BLaER1 (cell line): ENCODE measurements around the gene UBE4B.
A peak's percentile ranks its signal among the peaks of the same experiment; 100 is the strongest.
"Not testable (repeated sequence)": the region's sequence is repeated elsewhere in the genome, so short reads cannot be mapped to it uniquely, and the experiment has no call there.

Experiments
- H3K27ac ChIP-seq: shearing (Covaris generic); formaldehyde crosslinking; 2 replicates; pipeline ENCODE4 v1.8.1; 2022
- H3K27me3 ChIP-seq: shearing (Covaris generic); formaldehyde crosslinking; 2 replicates; pipeline ENCODE4 v1.8.1; 2022
- H3K36me3 ChIP-seq: shearing (Covaris generic); formaldehyde crosslinking; 2 replicates; pipeline ENCODE4 v1.8.1; 2022
- H3K4me1 ChIP-seq: shearing (Covaris generic); formaldehyde crosslinking; 2 replicates; pipeline ENCODE4 v1.8.1; 2022
- H3K4me2 ChIP-seq: shearing (Covaris generic); formaldehyde crosslinking; 2 replicates; pipeline ENCODE4 v1.8.1; 2022
- H3K4me3 ChIP-seq: shearing (Covaris generic); formaldehyde crosslinking; 2 replicates; pipeline ENCODE4 v1.8.1; 2022
- H3K9ac ChIP-seq: shearing (Covaris generic); formaldehyde crosslinking; 2 replicates; pipeline ENCODE4 v1.8.1; 2022
- H3K9me3 ChIP-seq: shearing (Covaris generic); formaldehyde crosslinking; 2 replicates; pipeline ENCODE4 v1.8.1; 2022
- H4K20me1 ChIP-seq: shearing (Covaris generic); formaldehyde crosslinking; 2 replicates; pipeline ENCODE4 v1.8.1; 2022
- Cebpa-rat ChIP-seq: shearing (Covaris generic); IDR thresholded peaks from 2 replicates; pipeline ENCODE4 v1.8.1; 2022

UBE4B gene

GRCh38 chr1:10200620-10201019 is 167.9 kb downstream of the UBE4B start:
- no peaks in the 10 kb centered on the region for H3K9me3 ChIP-seq
- H3K27me3 ChIP-seq: no peaks in the 10 kb centered on the region
- no peaks in the 10 kb centered on the region for H3K4me1 ChIP-seq
- TF ChIP-seq Cebpa-rat: no peak
- no peak overlapping the region for H3K4me3 ChIP-seq
- no peaks in the 10 kb centered on the region for H3K36me3 ChIP-seq
- H3K9ac ChIP-seq: no peak overlapping the region
- no peak overlapping the region for H3K27ac ChIP-seq
- H3K4me2 ChIP-seq: no peak overlapping the region
- no peaks in the 10 kb centered on the region for H4K20me1 ChIP-seq

DNA sequence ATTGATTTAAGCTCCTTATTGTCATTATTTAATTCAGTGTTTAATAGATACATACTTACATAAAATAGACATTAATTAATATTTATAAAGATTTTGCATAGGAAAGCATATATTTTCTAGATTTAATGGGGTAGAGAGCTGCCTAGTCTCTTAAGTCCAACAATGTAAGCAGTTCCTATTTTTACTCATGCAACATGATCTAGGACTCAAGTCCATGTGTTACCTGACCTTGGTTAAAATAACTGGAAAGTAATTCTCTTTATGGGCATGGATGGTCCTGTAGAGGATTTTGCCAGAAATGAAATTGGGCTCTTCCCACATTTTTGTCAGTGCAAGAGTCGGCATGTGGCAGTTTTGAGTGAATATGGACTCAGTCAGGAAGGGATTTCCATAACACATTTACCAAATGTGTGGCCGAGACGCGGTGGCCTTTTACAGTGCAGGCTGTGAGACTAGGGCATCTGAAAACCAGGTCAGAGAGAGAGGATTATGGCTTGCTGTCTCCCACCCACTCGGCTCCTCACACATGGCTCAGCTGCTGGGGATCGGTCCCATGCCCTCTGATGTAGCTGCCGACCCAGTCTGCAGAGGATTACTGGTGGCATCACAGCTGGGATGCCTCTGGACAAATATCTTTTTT is 171.4 kb downstream of the UBE4B start:
- no peak overlapping the region for H3K9ac ChIP-seq
- H3K4me1 ChIP-seq: 0 out of 2 replicates have a peak, but pooled peaks cover under 1% of the 10 kb centered on the region
- no peaks in the 10 kb centered on the region for H3K27me3 ChIP-seq
- no peak overlapping the region for H3K27ac ChIP-seq
- no peak for TF ChIP-seq Cebpa-rat
- no peak overlapping the region for H3K4me2 ChIP-seq
- H3K9me3 ChIP-seq: no peaks in the 10 kb centered on the region
- no peaks in the 10 kb centered on the region for H3K36me3 ChIP-seq
- H4K20me1 ChIP-seq: no peaks in the 10 kb centered on the region
- H3K4me3 ChIP-seq: no peak overlapping the region

GRCh38 chr1:10205206-10205605 is 172.4 kb downstream of the UBE4B start:
- not testable (repeated sequence) for H4K20me1 ChIP-seq, H3K9me3 ChIP-seq, H3K36me3 ChIP-seq, H3K4me2 ChIP-seq, H3K4me3 ChIP-seq, H3K9ac ChIP-seq, H3K27me3 ChIP-seq, H3K4me1 ChIP-seq, H3K27ac ChIP-seq

- H3K4me2 ChIP-seq: no peak overlapping the region
- no peak for TF ChIP-seq Cebpa-rat
Observed at GRCh38 chr1:10207810-10208209, 175.1 kb downstream of the UBE4B start.

DNA sequence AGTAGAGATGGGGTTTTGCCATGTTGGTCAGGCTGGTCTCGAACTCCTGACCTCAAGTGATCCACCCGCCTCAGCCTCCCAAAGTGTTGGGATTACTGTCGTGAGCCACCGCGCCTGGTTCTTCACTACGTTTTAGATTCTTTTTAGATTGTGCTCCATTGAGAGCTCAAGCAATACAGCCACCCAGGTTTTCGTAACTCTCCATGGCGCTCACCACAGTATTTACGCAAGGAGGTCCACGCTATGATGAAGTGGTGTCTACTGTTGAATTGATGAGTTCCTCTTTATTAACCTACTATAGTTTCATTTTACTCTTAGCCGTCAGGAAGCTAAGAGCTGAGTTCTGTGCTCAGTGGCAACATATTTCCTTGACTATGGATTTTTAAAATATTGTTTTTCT is 175.8 kb downstream of the UBE4B start:
- Histone ChIP-seq H3K4me2 (no peak overlapping the region), H3K9me3 (no peaks in the 10 kb centered on the region), H3K27ac (no peak overlapping the region), H3K27me3 (no peaks in the 10 kb centered on the region), H4K20me1 (peaks cover 21% of the 10 kb centered on the region), H3K9ac (no peak overlapping the region), H3K36me3 (no peaks in the 10 kb centered on the region), H3K4me3 (no peak overlapping the region), H3K4me1 (peaks cover 25% of the 10 kb centered on the region)
- TF ChIP-seq Cebpa-rat: no peak

More at GRCh38 chr1:10207810-10208209, 175.1 kb downstream of the UBE4B start:
- peaks cover 20% of the 10 kb centered on the region for H3K4me1 ChIP-seq
- no peak overlapping the region for H3K9ac ChIP-seq
- H3K36me3 ChIP-seq: no peaks in the 10 kb centered on the region
- peaks cover 15% of the 10 kb centered on the region; the same call in 1 of the 2 replicates for H4K20me1 ChIP-seq
- H3K27me3 ChIP-seq: no peaks in the 10 kb centered on the region
- H3K9me3 ChIP-seq: no peaks in the 10 kb centered on the region
- H3K27ac ChIP-seq: no peak overlapping the region
- no peak overlapping the region for H3K4me3 ChIP-seq

- Histone ChIP-seq H3K27ac (peak overlapping the region; percentile 88; the same call in 1 of the 2 replicates), H3K4me2 (peak overlapping the region; percentile 71), H3K4me3 (peak overlapping the region; percentile 99), H3K9me3 (no peaks in the 10 kb centered on the region), H4K20me1 (peaks cover 30% of the 10 kb centered on the region), H3K27me3 (no peaks in the 10 kb centered on the region), H3K36me3 (no peaks in the 10 kb centered on the region), H3K9ac (peak overlapping the region; percentile 88), H3K4me1 (peaks cover 28% of the 10 kb centered on the region)
- no peak for TF ChIP-seq Cebpa-rat
Observed at GRCh38 chr1:10209590-10209904, 176.8 kb downstream of the UBE4B start.

DNA sequence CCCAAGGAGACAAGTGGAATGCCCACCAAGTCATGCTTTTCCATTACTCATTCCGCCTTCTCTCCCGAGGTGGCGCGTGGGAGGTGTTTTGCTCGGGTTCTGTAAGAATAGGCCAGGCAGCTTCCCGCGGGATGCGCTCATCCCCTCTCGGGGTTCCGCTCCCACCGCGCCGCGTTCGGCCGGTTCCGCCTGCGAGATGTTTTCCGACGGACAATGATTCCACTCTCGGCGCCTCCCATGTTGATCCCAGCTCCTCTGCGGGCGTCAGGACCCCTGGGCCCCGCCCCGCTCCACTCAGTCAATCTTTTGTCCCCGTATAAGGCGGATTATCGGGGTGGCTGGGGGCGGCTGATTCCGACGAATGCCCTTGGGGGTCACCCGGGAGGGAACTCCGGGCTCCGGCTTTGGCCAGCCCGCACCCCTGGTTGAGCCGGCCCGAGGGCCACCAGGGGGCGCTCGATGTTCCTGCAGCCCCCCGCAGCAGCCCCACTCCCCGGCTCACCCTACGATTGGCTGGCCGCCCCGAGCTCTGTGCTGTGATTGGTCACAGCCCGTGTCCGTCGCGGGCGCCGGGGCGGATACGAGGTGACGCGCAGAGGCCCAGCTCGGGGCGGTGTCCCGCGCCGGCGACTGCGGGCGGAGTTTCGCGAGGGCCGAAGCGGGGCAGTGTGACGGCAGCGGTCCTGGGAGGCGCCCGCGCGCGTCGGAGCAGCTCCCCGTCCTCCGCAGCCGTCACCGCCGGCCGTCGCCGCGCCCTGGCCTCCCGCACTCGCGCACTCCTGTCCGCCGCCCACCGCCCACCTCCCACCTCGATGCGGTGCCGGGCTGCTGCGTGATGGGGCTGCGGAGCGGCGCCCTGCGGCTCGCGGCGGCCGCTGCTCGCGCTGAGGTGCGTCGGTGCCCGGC is 177.4 kb downstream of the UBE4B start, which contains the start of gene KIF1B:
TSS of gene KIF1B (plus strand) at position 666 of the 906 bp plus-strand sequence. CDS start 21,759 bp downstream, outside the sequence.
- Histone ChIP-seq H3K36me3 (no peaks in the 10 kb centered on the region), H3K4me3 (peak within 1 kb of the TSS; percentile 99), H3K27me3 (no peaks in the 10 kb centered on the region), H3K9me3 (no peaks in the 10 kb centered on the region), H3K4me2 (peak within 1 kb of the TSS; percentile 92), H3K27ac (peak within 1 kb of the TSS; percentile 88), H3K4me1 (peaks cover 28% of the 10 kb centered on the region), H4K20me1 (peaks cover 30% of the 10 kb centered on the region), H3K9ac (peak within 1 kb of the TSS; percentile 88)
- TF ChIP-seq Cebpa-rat: no peak

DNA sequence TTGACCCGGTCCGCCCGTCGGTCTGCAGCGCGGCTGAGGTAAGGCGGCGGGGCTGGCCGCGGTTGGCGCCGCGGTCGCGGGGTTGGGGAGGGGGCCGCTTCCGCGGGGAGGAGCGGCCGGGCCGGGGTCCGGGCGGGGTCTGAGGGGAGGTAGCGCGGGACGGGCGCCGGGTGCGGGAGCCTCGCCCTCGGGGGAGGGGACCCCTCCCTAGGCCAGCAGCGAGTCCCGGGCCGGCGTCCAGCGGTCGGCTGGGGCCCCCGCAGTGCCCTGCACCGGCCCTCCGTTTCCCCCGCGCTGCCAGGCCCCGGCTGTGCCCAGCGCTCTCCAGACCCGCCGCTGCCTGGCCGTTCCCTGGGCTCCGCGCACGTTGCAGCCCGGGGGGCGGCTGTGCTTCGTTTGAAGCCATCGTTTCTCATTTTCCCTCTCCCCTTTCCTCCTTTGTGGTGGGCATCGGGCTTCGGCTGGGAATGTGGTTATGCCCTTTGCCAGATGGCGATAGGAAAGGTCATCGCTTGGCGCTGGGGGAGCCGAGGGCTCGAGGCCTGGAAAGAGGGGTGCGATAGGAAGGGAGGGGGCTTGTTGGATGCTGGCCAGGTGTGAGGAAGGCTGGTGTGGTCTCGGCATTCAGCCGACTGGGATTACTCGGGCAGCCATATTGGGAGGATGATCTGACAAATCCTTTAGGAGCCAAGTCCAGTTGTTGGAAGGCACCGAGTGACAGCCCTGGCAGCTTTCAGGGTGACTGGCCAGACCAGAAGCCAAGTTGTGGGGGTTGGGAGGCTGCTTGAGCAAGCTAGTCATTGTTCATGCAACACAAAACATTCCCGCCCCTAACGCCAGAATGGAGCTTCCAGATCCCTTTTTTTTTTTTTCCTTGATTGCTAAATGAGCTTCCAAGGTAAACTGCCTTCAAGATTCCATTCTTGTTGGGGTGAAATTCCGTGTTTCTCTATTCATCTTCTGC is 178.4 kb downstream of the UBE4B start:
- H3K27ac ChIP-seq: peak overlapping the region; percentile 88

DNA sequence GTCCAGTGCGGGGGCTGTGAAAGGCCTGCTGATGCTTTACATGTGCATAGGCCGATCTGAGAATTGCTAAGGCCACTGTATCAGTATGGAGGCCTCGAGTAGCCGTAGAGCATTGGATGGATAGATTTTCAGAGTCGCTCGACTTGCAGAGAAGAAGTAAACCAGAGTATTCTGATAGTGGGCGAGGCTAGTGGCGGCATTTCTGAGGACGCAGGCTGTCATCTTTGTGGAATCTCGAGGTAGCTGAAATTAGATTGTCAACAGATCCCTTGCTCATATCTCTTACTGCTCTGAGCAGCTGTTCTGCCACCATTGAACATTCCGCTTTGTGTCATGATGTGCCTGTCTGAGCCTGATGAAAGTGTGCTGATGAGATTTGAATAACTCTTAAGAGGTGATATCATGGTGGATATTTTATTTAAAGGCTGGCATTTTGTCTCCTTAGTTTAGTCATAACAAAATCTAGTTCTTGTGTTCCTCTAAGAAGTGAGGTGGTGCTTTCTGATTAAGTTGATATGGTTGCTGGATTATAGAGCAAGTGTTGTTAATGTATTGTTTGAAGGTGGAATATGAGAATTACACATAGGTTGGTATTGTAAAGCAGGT is 179.2 kb downstream of the UBE4B start:
- H3K27me3 ChIP-seq: no peaks in the 10 kb centered on the region
- TF ChIP-seq Cebpa-rat: no peak
- peak overlapping the region; percentile 92 for H3K4me2 ChIP-seq
- H3K9me3 ChIP-seq: no peaks in the 10 kb centered on the region
- H4K20me1 ChIP-seq: peaks cover 47% of the 10 kb centered on the region
- H3K9ac ChIP-seq: peak overlapping the region; percentile 88
- peak overlapping the region; percentile 99 for H3K4me3 ChIP-seq
- peak overlapping the region; percentile 88; the same call in 1 of the 2 replicates for H3K27ac ChIP-seq
- no peaks in the 10 kb centered on the region for H3K36me3 ChIP-seq
- H3K4me1 ChIP-seq: peaks cover 28% of the 10 kb centered on the region

More for the DNA sequence above, 178.4 kb downstream of the UBE4B start:
- Histone ChIP-seq H4K20me1 (peaks cover 39% of the 10 kb centered on the region), H3K9me3 (no peaks in the 10 kb centered on the region), H3K9ac (peak overlapping the region; percentile 88), H3K4me1 (peaks cover 28% of the 10 kb centered on the region), H3K4me2 (peak overlapping the region; percentile 92), H3K36me3 (no peaks in the 10 kb centered on the region), H3K27me3 (no peaks in the 10 kb centered on the region), H3K4me3 (peak overlapping the region; percentile 99)
- no peak for TF ChIP-seq Cebpa-rat
